ENCODE data around the gene HSF5. TPM values are rescaled to one million over a fixed set of nuclear protein-coding genes. Genes with fewer than 3 reads are reported as not detected.
A peak's percentile ranks its signal among the peaks of the same experiment; 100 is the strongest.

Gene HSF5
- total RNA-seq, 1 experiment from 2014 or later = 0.07 TPM

DNA sequence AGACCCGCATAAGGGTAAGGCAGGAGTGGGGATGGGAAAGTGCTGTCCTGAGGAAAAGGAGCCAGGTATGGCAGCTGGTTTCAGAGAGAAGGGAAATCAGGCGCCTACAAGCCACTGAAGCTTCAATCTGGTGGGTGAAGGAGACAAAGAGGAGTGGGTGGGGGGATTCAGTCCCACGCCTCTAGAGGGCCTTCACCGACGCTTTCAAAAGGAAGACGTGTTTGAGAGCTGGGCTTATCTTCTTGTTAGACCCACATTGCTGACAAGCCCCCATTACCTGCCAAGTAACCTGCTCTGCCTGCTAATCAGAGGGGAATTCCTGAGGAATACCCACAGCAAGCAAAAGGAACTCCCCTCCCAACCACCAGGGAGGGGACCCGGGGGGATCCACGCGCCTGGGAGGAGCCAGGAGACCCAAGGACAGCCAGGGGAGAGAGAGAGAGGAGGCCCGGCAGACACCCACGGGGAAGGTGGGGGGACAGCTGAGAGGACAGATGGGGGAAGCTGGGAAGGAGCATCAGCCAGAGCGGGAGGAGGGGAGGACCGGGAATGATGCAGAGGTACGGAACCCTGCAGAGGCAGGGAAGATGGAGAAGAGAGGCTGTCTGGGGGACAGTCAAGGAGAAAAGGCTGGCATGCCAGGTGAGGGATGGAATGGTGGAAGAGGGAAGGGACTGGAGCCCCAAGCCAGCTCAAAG lies 25.2 kb upstream of the HSF5 start:
- BruUV-seq (replicated peaks) = no TSS peak
- TF ChIP-seq, protein P1, sequence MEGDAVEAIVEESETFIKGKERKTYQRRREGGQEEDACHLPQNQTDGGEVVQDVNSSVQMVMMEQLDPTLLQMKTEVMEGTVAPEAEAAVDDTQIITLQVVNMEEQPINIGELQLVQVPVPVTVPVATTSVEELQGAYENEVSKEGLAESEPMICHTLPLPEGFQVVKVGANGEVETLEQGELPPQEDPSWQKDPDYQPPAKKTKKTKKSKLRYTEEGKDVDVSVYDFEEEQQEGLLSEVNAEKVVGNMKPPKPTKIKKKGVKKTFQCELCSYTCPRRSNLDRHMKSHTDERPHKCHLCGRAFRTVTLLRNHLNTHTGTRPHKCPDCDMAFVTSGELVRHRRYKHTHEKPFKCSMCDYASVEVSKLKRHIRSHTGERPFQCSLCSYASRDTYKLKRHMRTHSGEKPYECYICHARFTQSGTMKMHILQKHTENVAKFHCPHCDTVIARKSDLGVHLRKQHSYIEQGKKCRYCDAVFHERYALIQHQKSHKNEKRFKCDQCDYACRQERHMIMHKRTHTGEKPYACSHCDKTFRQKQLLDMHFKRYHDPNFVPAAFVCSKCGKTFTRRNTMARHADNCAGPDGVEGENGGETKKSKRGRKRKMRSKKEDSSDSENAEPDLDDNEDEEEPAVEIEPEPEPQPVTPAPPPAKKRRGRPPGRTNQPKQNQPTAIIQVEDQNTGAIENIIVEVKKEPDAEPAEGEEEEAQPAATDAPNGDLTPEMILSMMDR (IDR thresholded peaks at IDR 0.05; ENCODE audit: unreplicated experiment) = no peak
- H3K27ac Mint-ChIP-seq (ENCODE audit: unreplicated experiment) = peak overlapping the region; percentile 44
- peaks cover 31% of the 10 kb centered on the region for H3K4me1 Mint-ChIP-seq (ENCODE audit: low read depth, unreplicated experiment)
- peak overlapping the region; percentile 80 for H3K4me3 Mint-ChIP-seq (ENCODE audit: low read depth, unreplicated experiment)
- CTCF ChIA-PET = no interaction called here
- peaks cover 51% of the 10 kb centered on the region for H3K36me3 Mint-ChIP-seq (ENCODE audit: insufficient read depth, unreplicated experiment)
- intact Hi-C loops (cut with micrococcal nuclease; ENCODE audit: unreplicated experiment) = no loop called here
- H3K9me3 Mint-ChIP-seq (ENCODE audit: low read depth, unreplicated experiment) = no peaks in the 10 kb centered on the region
- no peaks in the 10 kb centered on the region for H3K27me3 Mint-ChIP-seq (ENCODE audit: unreplicated experiment)
- no peak for DNase-seq

DNA sequence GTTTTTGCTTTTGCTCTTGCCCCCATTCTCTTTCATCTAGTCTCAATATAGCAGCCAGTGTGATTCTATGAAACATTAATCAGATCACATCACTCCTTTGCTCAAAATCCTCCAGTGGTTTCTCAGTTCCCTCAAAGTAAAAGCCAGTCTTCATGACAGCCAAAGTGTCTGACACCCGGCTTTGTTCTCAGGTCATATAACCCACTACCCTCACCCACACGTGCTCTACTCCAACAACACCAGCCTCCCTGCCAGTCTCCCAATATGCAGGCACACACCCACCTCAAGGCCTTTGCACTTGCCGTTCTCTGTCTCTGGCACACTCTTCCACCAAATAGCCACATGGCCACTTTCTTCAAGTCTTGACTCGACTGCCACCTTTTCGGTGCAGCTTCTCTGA lies 21.9 kb upstream of the HSF5 start:
- DNase-seq = no peak
- BruUV-seq (replicated peaks) = no TSS peak
- Mint-ChIP-seq H3K27me3 (ENCODE audit: unreplicated experiment) (no peaks in the 10 kb centered on the region), H3K27ac (ENCODE audit: unreplicated experiment) (no peak overlapping the region), H3K4me1 (ENCODE audit: low read depth, unreplicated experiment) (peaks cover 14% of the 10 kb centered on the region), H3K36me3 (ENCODE audit: insufficient read depth, unreplicated experiment) (peaks cover 32% of the 10 kb centered on the region), H3K9me3 (ENCODE audit: low read depth, unreplicated experiment) (no peaks in the 10 kb centered on the region), H3K4me3 (ENCODE audit: low read depth, unreplicated experiment) (no peak overlapping the region)
- intact Hi-C loops (cut with micrococcal nuclease; ENCODE audit: unreplicated experiment) = no loop called here
- TF ChIP-seq, protein P1 (IDR thresholded peaks at IDR 0.05; ENCODE audit: unreplicated experiment) = no peak
- CTCF ChIA-PET = no interaction called here

DNA sequence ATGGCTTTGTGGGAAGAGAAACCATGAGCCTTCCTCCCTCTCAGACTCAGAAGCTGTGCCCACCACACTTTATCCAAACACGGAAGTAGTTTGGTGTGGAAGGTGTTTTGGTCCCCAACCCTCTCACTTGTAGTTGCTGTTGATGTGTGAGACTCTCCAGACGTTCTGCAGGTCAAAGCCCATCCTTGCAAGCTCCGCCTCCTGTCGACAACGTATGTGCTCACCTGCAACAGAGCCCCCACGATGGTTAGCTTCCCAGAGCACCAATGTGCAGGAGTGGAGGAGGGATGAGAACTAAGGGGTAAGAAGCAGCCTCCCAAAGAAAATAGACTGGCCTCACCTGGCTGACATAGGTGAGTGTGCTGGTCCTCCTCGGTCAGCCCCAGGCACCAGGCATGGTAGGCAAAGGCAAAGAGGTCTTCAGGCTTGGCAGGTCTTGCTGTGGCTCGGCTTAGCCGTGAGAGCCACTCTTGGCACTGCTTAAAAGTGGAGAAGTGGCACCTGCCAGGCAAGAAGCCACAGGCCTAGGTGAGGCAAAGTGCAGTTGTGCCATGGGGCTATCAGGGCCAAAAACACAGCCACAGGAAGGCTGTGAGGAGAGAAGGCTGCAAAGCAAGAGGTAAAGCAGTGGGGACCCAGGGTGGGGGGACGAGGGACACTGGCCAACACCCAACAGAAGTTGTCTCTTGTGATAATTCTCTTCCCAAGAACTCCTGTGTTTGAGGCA lies 20.3 kb upstream of the HSF5 start:
- DNase-seq = no peak
- Mint-ChIP-seq H3K4me1 (ENCODE audit: low read depth, unreplicated experiment) (peaks cover 9% of the 10 kb centered on the region), H3K27ac (ENCODE audit: unreplicated experiment) (no peak overlapping the region), H3K27me3 (ENCODE audit: unreplicated experiment) (no peaks in the 10 kb centered on the region), H3K4me3 (ENCODE audit: low read depth, unreplicated experiment) (no peak overlapping the region), H3K9me3 (ENCODE audit: low read depth, unreplicated experiment) (no peaks in the 10 kb centered on the region), H3K36me3 (ENCODE audit: insufficient read depth, unreplicated experiment) (peaks cover 24% of the 10 kb centered on the region)
- intact Hi-C loops (cut with micrococcal nuclease; ENCODE audit: unreplicated experiment) = no loop called here
- BruUV-seq (replicated peaks) = no TSS peak
- TF ChIP-seq, protein P1 (IDR thresholded peaks at IDR 0.05; ENCODE audit: unreplicated experiment) = no peak
- CTCF ChIA-PET = no interaction called here

DNA sequence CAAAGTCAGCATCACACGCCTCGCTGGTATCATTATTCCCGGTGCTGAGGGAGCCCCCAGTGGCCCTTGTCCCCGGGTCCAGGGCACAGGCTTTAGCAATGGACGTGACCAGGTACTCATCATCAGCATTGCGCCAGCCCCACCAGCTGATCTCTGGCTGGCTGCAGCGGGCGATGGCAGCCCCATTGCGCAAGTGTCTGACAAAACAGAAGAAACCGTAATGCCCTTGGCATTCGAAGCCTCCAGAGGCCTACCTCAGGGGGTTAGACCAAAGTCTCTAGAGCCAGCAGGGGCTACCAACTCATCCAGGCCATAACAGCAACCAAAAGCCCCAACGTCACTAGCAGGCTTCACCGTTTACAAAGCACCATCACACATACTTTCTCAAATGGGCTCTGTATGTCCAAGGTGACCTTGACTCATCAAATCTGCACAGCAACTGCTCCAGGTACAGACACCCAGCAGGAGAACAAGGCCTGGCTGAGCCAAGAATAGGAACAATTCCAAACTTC lies 19.0 kb upstream of the HSF5 start:
- H3K9me3 Mint-ChIP-seq (ENCODE audit: low read depth, unreplicated experiment) = no peaks in the 10 kb centered on the region
- CTCF ChIA-PET = no interaction called here
- H3K27ac Mint-ChIP-seq (ENCODE audit: unreplicated experiment) = no peak overlapping the region
- TF ChIP-seq, protein P1 (IDR thresholded peaks at IDR 0.05; ENCODE audit: unreplicated experiment) = no peak
- BruUV-seq (replicated peaks) = no TSS peak
- H3K4me1 Mint-ChIP-seq (ENCODE audit: low read depth, unreplicated experiment) = no peaks in the 10 kb centered on the region
- DNase-seq = no peak
- H3K27me3 Mint-ChIP-seq (ENCODE audit: unreplicated experiment) = no peaks in the 10 kb centered on the region
- H3K36me3 Mint-ChIP-seq (ENCODE audit: insufficient read depth, unreplicated experiment) = peaks cover 21% of the 10 kb centered on the region
- intact Hi-C loops (cut with micrococcal nuclease; ENCODE audit: unreplicated experiment) = no loop called here
- no peak overlapping the region for H3K4me3 Mint-ChIP-seq (ENCODE audit: low read depth, unreplicated experiment)

Data from Calu3 (cell line).